ENCODE measurements around the gene HTR6.

DNA sequence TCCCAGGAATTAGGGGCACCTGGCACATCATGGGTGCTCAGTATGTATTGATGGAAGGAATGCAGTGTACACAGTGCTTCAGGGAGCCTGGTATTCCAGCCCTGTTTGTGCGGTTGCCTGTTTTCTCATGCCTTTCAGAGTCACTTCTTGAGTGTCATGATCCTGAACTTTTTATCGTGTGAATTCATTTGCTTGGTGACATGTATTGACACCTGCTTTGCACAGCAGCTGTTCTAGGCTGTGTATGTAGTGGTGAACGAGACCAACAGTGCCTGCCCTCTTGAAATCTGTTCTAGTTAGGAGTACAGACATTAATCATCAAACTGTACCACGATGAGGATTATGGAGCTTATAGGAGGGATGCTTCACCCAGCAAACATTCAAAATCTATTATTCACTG, 6.1 kb downstream of the HTR6 start:
- no peak for TF ChIP-seq EZH2 (optimal IDR thresholded peaks at IDR 0.05; ENCODE audit: low read depth, low read length)
- TF ChIP-seq, protein P1, sequence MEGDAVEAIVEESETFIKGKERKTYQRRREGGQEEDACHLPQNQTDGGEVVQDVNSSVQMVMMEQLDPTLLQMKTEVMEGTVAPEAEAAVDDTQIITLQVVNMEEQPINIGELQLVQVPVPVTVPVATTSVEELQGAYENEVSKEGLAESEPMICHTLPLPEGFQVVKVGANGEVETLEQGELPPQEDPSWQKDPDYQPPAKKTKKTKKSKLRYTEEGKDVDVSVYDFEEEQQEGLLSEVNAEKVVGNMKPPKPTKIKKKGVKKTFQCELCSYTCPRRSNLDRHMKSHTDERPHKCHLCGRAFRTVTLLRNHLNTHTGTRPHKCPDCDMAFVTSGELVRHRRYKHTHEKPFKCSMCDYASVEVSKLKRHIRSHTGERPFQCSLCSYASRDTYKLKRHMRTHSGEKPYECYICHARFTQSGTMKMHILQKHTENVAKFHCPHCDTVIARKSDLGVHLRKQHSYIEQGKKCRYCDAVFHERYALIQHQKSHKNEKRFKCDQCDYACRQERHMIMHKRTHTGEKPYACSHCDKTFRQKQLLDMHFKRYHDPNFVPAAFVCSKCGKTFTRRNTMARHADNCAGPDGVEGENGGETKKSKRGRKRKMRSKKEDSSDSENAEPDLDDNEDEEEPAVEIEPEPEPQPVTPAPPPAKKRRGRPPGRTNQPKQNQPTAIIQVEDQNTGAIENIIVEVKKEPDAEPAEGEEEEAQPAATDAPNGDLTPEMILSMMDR (IDR thresholded peaks at IDR 0.05; ENCODE audit: low read length) = no peak

Data from MM.1S (cell line).